ENCODE results near the gene ASIC1. TPM values are rescaled to one million over a fixed set of nuclear protein-coding genes. Genes with fewer than 3 reads are reported as not detected.

Gene ASIC1
- total RNA-seq, 2 experiments from 2014 or later: 1.5 to 2.8 TPM

- Histone ChIP-seq H3K27ac (ENCODE audit: low read depth in 1 of 2, low read length in 2 of 2) (no peak overlapping the region), H3K4me3 (ENCODE audit: low read length) (no peak overlapping the region), H3K27me3 (ENCODE audit: control insufficient read depth in 1 of 2, insufficient read depth in 2 of 2, low read length in 2 of 2) (no peaks in the 10 kb centered on the region), H3K9me3 (ENCODE audit: control insufficient read depth in 1 of 2, insufficient read depth in 1 of 2, low read length in 2 of 2) (no peaks in the 10 kb centered on the region), H3K36me3 (ENCODE audit: insufficient read depth, low read length) (no peaks in the 10 kb centered on the region), H3K4me1 (ENCODE audit: insufficient read depth, low read length) (peaks cover 18% of the 10 kb centered on the region)
- no peak for DNase-seq
- POLR2A ChIA-PET: no interaction called here
- Mint-ChIP-seq H3K27me3 (peaks cover 7% of the 10 kb centered on the region), H3K27ac (no peak overlapping the region), H3K36me3 (ENCODE audit: low read depth) (peaks cover 4% of the 10 kb centered on the region), H3K4me1 (ENCODE audit: low read depth) (peaks cover 15% of the 10 kb centered on the region), H3K9me3 (no peaks in the 10 kb centered on the region), H3K4me3 (peak overlapping the region; percentile 16)
- ATAC-seq (ENCODE audit: poor library complexity): no peak
- CTCF ChIA-PET: interaction anchor here (2.1 kb wide), 1 partner anchor 62 kb away, joined by 6 read pairs; the partner anchor contains the start of gene SMARCD1
- intact Hi-C loops (cut with DNase I, micrococcal nuclease): loop anchor here in 1 of 2 experiments (10.0 kb wide), 2 partner anchors 178 to 262 kb away; partner anchors contain the start of genes BCDIN3D and LIMA1
- no peak for TF ChIP-seq CTCF (IDR thresholded peaks at IDR 0.05)
Measured at GRCh38 chr12:50022903-50023302, 34.5 kb upstream of the ASIC1 start.

- ATAC-seq (ENCODE audit: poor library complexity) (no peak), DNase-seq (no peak)
- intact Hi-C loops (cut with DNase I, micrococcal nuclease): loop anchor here in 1 of 2 experiments (2.0 to 10.0 kb wide), 3 partner anchors 143 to 261 kb away; partner anchors contain the start of genes BCDIN3D, CERS5 and LIMA1
- CTCF ChIA-PET: interaction anchor here (0.8 to 2.7 kb wide), 5 partner anchors 15 to 87 kb away, joined by 3 to 16 read pairs (median 5); partner anchors contain the start of gene COX14
- H3K4me3 ChIP-seq (ENCODE audit: low read length): peak overlapping the region; percentile 75
- TF ChIP-seq CTCF (IDR thresholded peaks at IDR 0.05): no peak
- H3K4me1 ChIP-seq (ENCODE audit: insufficient read depth, low read length): peaks cover 18% of the 10 kb centered on the region
- no peak overlapping the region for H3K27ac Mint-ChIP-seq
- H3K9me3 Mint-ChIP-seq: no peaks in the 10 kb centered on the region
- no peaks in the 10 kb centered on the region for H3K27me3 ChIP-seq (ENCODE audit: control insufficient read depth in 1 of 2, insufficient read depth in 2 of 2, low read length in 2 of 2)
- H3K4me1 Mint-ChIP-seq (ENCODE audit: low read depth): peaks cover 15% of the 10 kb centered on the region
- H3K36me3 ChIP-seq (ENCODE audit: insufficient read depth, low read length): no peaks in the 10 kb centered on the region
- H3K27me3 Mint-ChIP-seq: peaks cover 9% of the 10 kb centered on the region
- H3K4me3 Mint-ChIP-seq: peak overlapping the region; percentile 94
- no peak overlapping the region for H3K27ac ChIP-seq (ENCODE audit: low read depth in 1 of 2, low read length in 2 of 2)
- peaks cover 4% of the 10 kb centered on the region for H3K36me3 Mint-ChIP-seq (ENCODE audit: low read depth)
- POLR2A ChIA-PET: interaction anchor here (0.9 to 1.7 kb wide), 3 partner anchors 11 to 1342 kb away, joined by 3 to 5 read pairs (median 4); partner anchors contain the start of genes CERS5 and KANSL2
- H3K9me3 ChIP-seq (ENCODE audit: control insufficient read depth in 1 of 2, insufficient read depth in 1 of 2, low read length in 2 of 2): no peaks in the 10 kb centered on the region
Measured at GRCh38 chr12:50024227-50024626, 33.2 kb upstream of the ASIC1 start.

- intact Hi-C loops (cut with DNase I, micrococcal nuclease): loop anchor here (1.0 to 10.0 kb wide), 6 partner anchors 61 to 1307 kb away; partner anchors contain the start of genes COX14 (in 2 of the 2), BCDIN3D (in 1 of the 2), CCNT1 (in 1 of the 2) and CERS5 (in 1 of the 2)
- Histone ChIP-seq H3K27ac (ENCODE audit: low read depth in 1 of 2, low read length in 2 of 2) (peak overlapping the region; percentile 16 to 26), H3K27me3 (ENCODE audit: control insufficient read depth in 1 of 2, insufficient read depth in 2 of 2, low read length in 2 of 2) (no peaks in the 10 kb centered on the region), H3K9me3 (ENCODE audit: control insufficient read depth in 1 of 2, insufficient read depth in 1 of 2, low read length in 2 of 2) (no peaks in the 10 kb centered on the region), H3K4me1 (ENCODE audit: insufficient read depth, low read length) (peaks cover 18% of the 10 kb centered on the region), H3K36me3 (ENCODE audit: insufficient read depth, low read length) (no peaks in the 10 kb centered on the region), H3K4me3 (ENCODE audit: low read length) (peak overlapping the region; percentile 75)
- Mint-ChIP-seq H3K4me1 (ENCODE audit: low read depth) (peaks cover 15% of the 10 kb centered on the region), H3K36me3 (ENCODE audit: low read depth) (peaks cover 4% of the 10 kb centered on the region), H3K27ac (peak overlapping the region; percentile 66), H3K4me3 (peak overlapping the region; percentile 94), H3K9me3 (no peaks in the 10 kb centered on the region), H3K27me3 (peaks cover 9% of the 10 kb centered on the region)
- CTCF ChIA-PET: interaction anchor here (0.7 to 2.7 kb wide), 8 partner anchors 14 to 283 kb away, joined by 3 to 16 read pairs (median 4); partner anchors contain the start of genes COX14, SMARCD1 and TMBIM6
- DNase-seq (no peak), ATAC-seq (ENCODE audit: poor library complexity) (peak; percentile 2)
- no peak for TF ChIP-seq CTCF (IDR thresholded peaks at IDR 0.05)
- POLR2A ChIA-PET: interaction anchor here (0.9 to 2.0 kb wide), 7 partner anchors 11 to 1343 kb away, joined by 3 to 10 read pairs (median 5); partner anchors contain the start of genes CERS5, COX14, KANSL2 and SMARCD1
Measured at GRCh38 chr12:50024805-50025186, 32.6 kb upstream of the ASIC1 start.
